ENCODE measurements around the gene SUSD1. TPM values are rescaled to one million over a fixed set of nuclear protein-coding genes. Genes with fewer than 3 reads are reported as not detected.

The SUSD1 gene
- total and polyA plus RNA-seq, 2 of the 13 experiments (the other 11 are each of a cell fraction or from before 2014, with no cell fraction given): 25.9 to 32.3 TPM

- TF ChIP-seq SNAPC4 (CRISPR knock-in tag; IDR thresholded peaks at IDR 0.05): no peak
- TF ChIP-seq LCORL (IDR thresholded peaks at IDR 0.05): no peak
- peak; percentile 85 for TF ChIP-seq LCORL (CRISPR knock-in tag; IDR thresholded peaks at IDR 0.05)
- TF ChIP-seq ZNF354B (CRISPR knock-in tag; IDR thresholded peaks at IDR 0.05): 0 out of 2 replicates have a peak, but pooled peaks have one; percentile 43
- TF ChIP-seq ZNF230 (CRISPR knock-in tag; IDR thresholded peaks at IDR 0.05): peak; percentile 60; the same call in 1 of the 2 replicates
- TF ChIP-seq ZSCAN9 (CRISPR knock-in tag; IDR thresholded peaks at IDR 0.05; ENCODE audit: borderline replicate concordance): peak; percentile 55; the same call in 1 of the 2 replicates
- TF ChIP-seq ZNF317 (CRISPR knock-in tag; IDR thresholded peaks at IDR 0.05): peak; percentile 19; the same call in 1 of the 2 replicates
- TF ChIP-seq GLI4 (CRISPR knock-in tag; IDR thresholded peaks at IDR 0.05; ENCODE audit: borderline replicate concordance): no peak
- TF ChIP-seq ZNF724P (CRISPR knock-in tag; IDR thresholded peaks at IDR 0.05; ENCODE audit: borderline replicate concordance): no peak
- no peak for TF ChIP-seq ZNF296 (CRISPR knock-in tag; conservative IDR thresholded peaks at IDR 0.05)
- TF ChIP-seq TBX2 (CRISPR knock-in tag; IDR thresholded peaks at IDR 0.05; ENCODE audit: borderline replicate concordance): peak; percentile 96
- peak; percentile 91; the same call in 1 of the 2 replicates for TF ChIP-seq RELA (CRISPR knock-in tag; IDR thresholded peaks at IDR 0.05)
- TF ChIP-seq, protein P1, sequence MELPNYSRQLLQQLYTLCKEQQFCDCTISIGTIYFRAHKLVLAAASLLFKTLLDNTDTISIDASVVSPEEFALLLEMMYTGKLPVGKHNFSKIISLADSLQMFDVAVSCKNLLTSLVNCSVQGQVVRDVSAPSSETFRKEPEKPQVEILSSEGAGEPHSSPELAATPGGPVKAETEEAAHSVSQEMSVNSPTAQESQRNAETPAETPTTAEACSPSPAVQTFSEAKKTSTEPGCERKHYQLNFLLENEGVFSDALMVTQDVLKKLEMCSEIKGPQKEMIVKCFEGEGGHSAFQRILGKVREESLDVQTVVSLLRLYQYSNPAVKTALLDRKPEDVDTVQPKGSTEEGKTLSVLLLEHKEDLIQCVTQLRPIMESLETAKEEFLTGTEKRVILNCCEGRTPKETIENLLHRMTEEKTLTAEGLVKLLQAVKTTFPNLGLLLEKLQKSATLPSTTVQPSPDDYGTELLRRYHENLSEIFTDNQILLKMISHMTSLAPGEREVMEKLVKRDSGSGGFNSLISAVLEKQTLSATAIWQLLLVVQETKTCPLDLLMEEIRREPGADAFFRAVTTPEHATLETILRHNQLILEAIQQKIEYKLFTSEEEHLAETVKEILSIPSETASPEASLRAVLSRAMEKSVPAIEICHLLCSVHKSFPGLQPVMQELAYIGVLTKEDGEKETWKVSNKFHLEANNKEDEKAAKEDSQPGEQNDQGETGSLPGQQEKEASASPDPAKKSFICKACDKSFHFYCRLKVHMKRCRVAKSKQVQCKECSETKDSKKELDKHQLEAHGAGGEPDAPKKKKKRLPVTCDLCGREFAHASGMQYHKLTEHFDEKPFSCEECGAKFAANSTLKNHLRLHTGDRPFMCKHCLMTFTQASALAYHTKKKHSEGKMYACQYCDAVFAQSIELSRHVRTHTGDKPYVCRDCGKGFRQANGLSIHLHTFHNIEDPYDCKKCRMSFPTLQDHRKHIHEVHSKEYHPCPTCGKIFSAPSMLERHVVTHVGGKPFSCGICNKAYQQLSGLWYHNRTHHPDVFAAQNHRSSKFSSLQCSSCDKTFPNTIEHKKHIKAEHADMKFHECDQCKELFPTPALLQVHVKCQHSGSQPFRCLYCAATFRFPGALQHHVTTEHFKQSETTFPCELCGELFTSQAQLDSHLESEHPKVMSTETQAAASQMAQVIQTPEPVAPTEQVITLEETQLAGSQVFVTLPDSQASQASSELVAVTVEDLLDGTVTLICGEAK (IDR thresholded peaks at IDR 0.05): no peak
- TF ChIP-seq, protein P1 (CRISPR knock-in tag; IDR thresholded peaks at IDR 0.05): 0 out of 2 replicates have a peak, but pooled peaks have one; percentile 21
- TF ChIP-seq NFIC (IDR thresholded peaks at IDR 0.05; ENCODE audit: low read length): peak; percentile 90; the same call in 1 of the 2 replicates
- TF ChIP-seq SMC3 (IDR thresholded peaks at IDR 0.05; ENCODE audit: low read length): peak; percentile 11; the same call in 1 of the 2 replicates
Observed at GRCh38 chr9:112119225-112120029, 55.7 kb downstream of the SUSD1 start (continued).

All from HepG2 (cell line).